Stimulated activated CD8-positive, alpha-beta memory T cell treated with anti-CD3 and anti-CD28 coated beads, Interleukin-15, amount 100 ng/mL, for 24 hours (primary cell): Measurements from ENCODE around the gene RNF220.
"Not testable (repeated sequence)": the region's sequence is repeated elsewhere in the genome, so short reads cannot be mapped to it uniquely, and the experiment has no call there.

ENCODE experiments used
- DNase-seq: peaks from one replicate; pipeline ENCODE4 v3.0.0-alpha.2; 2020; ENCODE audit warnings: low read depth

Gene RNF220

GRCh38 chr1:44549510-44549909 is 144.5 kb downstream of the RNF220 start:
- DNase-seq: no peak

GRCh38 chr1:44553127-44553758 is 148.2 kb downstream of the RNF220 start:
- DNase-seq: no peak

GRCh38 chr1:44553771-44554170 is 148.7 kb downstream of the RNF220 start:
- DNase-seq: no peak

- no peak for DNase-seq
Observed at GRCh38 chr1:44554706-44555105, 149.7 kb downstream of the RNF220 start.

- no peak for DNase-seq
Observed at GRCh38 chr1:44557778-44558177, 152.7 kb downstream of the RNF220 start.

GRCh38 chr1:44558883-44559282 is 153.8 kb downstream of the RNF220 start:
- DNase-seq: no peak

- no peak for DNase-seq
Observed at GRCh38 chr1:44559330-44559729, 154.3 kb downstream of the RNF220 start.

GRCh38 chr1:44559913-44560312 is 154.9 kb downstream of the RNF220 start:
- DNase-seq: no peak

GRCh38 chr1:44560696-44561095 is 155.6 kb downstream of the RNF220 start:
- not testable (repeated sequence) for DNase-seq

- no peak for DNase-seq
Observed at GRCh38 chr1:44565259-44565750, 160.2 kb downstream of the RNF220 start.

GRCh38 chr1:44565833-44566232 is 160.8 kb downstream of the RNF220 start:
- no peak for DNase-seq

GRCh38 chr1:44566281-44567046 is 161.4 kb downstream of the RNF220 start:
- DNase-seq: no peak

GRCh38 chr1:44568128-44568900 is 163.3 kb downstream of the RNF220 start:
- no peak for DNase-seq

GRCh38 chr1:44569491-44569890 is 164.4 kb downstream of the RNF220 start:
- no peak for DNase-seq

- no peak for DNase-seq
Observed at GRCh38 chr1:44571712-44572571, 166.9 kb downstream of the RNF220 start.

- DNase-seq: no peak
Observed at GRCh38 chr1:44572572-44572879, 167.5 kb downstream of the RNF220 start.

- no peak for DNase-seq
Observed at GRCh38 chr1:44575396-44575795, 170.3 kb downstream of the RNF220 start.

- DNase-seq: no peak
Observed at GRCh38 chr1:44576456-44577150, 171.5 kb downstream of the RNF220 start.

GRCh38 chr1:44581205-44581604 is 176.2 kb downstream of the RNF220 start:
- DNase-seq: no peak

- DNase-seq: no peak
Observed at GRCh38 chr1:44584167-44584566, 179.1 kb downstream of the RNF220 start.

GRCh38 chr1:44585315-44585920 is 180.4 kb downstream of the RNF220 start:
- no peak for DNase-seq
